Ishikawa (cell line): Measurements from ENCODE around the gene TOP1.

Experiments used
- CEBPB ChIP-seq: IDR thresholded peaks from 2 replicates; pipeline ENCODE4 v1.6.1; 2012
- EGR1 ChIP-seq: IDR thresholded peaks from 2 replicates; pipeline ENCODE4 v1.6.1; 2012
- EP300 ChIP-seq: IDR thresholded peaks from 2 replicates; pipeline ENCODE4 v1.6.1; 2012; ENCODE audit warnings: borderline replicate concordance
- FOXM1 ChIP-seq: IDR thresholded peaks from 2 replicates; pipeline ENCODE4 v1.6.1; 2012; ENCODE audit warnings: low read depth, borderline replicate concordance
- MAX ChIP-seq: IDR thresholded peaks from 2 replicates; pipeline ENCODE4 v1.6.1; 2012
- NFIC ChIP-seq: IDR thresholded peaks from 2 replicates; pipeline ENCODE4 v1.6.1; 2012
- RAD21 ChIP-seq: IDR thresholded peaks from 2 replicates; pipeline ENCODE4 v1.6.1; 2012; ENCODE audit warnings: low read depth
- REST ChIP-seq: IDR thresholded peaks from 2 replicates; pipeline ENCODE4 v1.6.1; 2012; ENCODE audit warnings: low read depth, mild to moderate bottlenecking
- TAF1 ChIP-seq: IDR thresholded peaks from 2 replicates; pipeline ENCODE4 v1.6.1; 2012; ENCODE audit warnings: low read depth, mild to moderate bottlenecking
- TCF12 ChIP-seq: IDR thresholded peaks from 2 replicates; pipeline ENCODE4 v1.6.1; 2012; ENCODE audit warnings: low read depth
- YY1 ChIP-seq: IDR thresholded peaks from 2 replicates; pipeline ENCODE4 v1.6.1; 2012; ENCODE audit warnings: low read depth

GRCh38 chr20:41138475-41139226 lies 110.0 kb downstream of the TOP1 start:
- TF ChIP-seq TCF12 (no peak), RAD21 (no peak), YY1 (no peak), REST (no peak), TAF1 (no peak), MAX (no peak), NFIC (no peak), CEBPB (no peak), EGR1 (no peak), FOXM1 (no peak), EP300 (no peak)
